Stimulated activated naive CD8-positive, alpha-beta T cell treated with anti-CD3 and anti-CD28 coated beads, Interleukin-15, Interleukin-2, amounts not matched to agents 100 U/mL and 50 U/mL, for 24 hours (primary cell): ENCODE data around the gene ST8SIA6.

Experiments
- ATAC-seq: fragments of 150-1000 bp; cut with Tn5 transposase; one replicate; pipeline ENCODE4 v1.10.0; 2021
- DNase-seq: peaks from one replicate; pipeline ENCODE4 v3.0.0; 2021

ST8SIA6 gene

GRCh38 chr10:17385066-17385465 is 69.3 kb downstream of the ST8SIA6 start:
- DNase-seq (no peak), ATAC-seq (no peak)

- ATAC-seq, result no peak
- DNase-seq, result no peak
Measured at GRCh38 chr10:17383801-17384555, 70.4 kb downstream of the ST8SIA6 start.

GRCh38 chr10:17381502-17382142 is 72.8 kb downstream of the ST8SIA6 start:
- DNase-seq (no peak), ATAC-seq (no peak)

GRCh38 chr10:17380888-17381287 is 73.5 kb downstream of the ST8SIA6 start:
- DNase-seq (no peak), ATAC-seq (no peak)

- DNase-seq (no peak), ATAC-seq (no peak)
Measured at GRCh38 chr10:17380016-17380415, 74.4 kb downstream of the ST8SIA6 start.

- DNase-seq (no peak), ATAC-seq (no peak)
Measured at GRCh38 chr10:17379151-17379690, 75.2 kb downstream of the ST8SIA6 start.

GRCh38 chr10:17375936-17376584 is 78.3 kb downstream of the ST8SIA6 start:
- DNase-seq (peak; percentile 52), ATAC-seq (no peak)

- ATAC-seq, result peak; percentile 46
Measured at GRCh38 chr10:17368708-17369272, 85.6 kb downstream of the ST8SIA6 start.

GRCh38 chr10:17366705-17367104 is 87.7 kb downstream of the ST8SIA6 start:
- ATAC-seq, result no peak
- DNase-seq, result no peak

More at GRCh38 chr10:17368708-17369272, 85.6 kb downstream of the ST8SIA6 start:
- no peak for DNase-seq

GRCh38 chr10:17365402-17365801 is 89.0 kb downstream of the ST8SIA6 start:
- DNase-seq (no peak), ATAC-seq (no peak)

- DNase-seq, result no peak
- ATAC-seq, result no peak
Measured at GRCh38 chr10:17358461-17358860, 95.9 kb downstream of the ST8SIA6 start.

- DNase-seq, result no peak
Measured at GRCh38 chr10:17357781-17358180, 96.6 kb downstream of the ST8SIA6 start.

GRCh38 chr10:17356820-17357219 is 97.6 kb downstream of the ST8SIA6 start:
- ATAC-seq, result no peak

More at GRCh38 chr10:17357781-17358180, 96.6 kb downstream of the ST8SIA6 start:
- no peak for ATAC-seq

GRCh38 chr10:17354781-17355180 is 99.6 kb downstream of the ST8SIA6 start:
- ATAC-seq (no peak), DNase-seq (no peak)

More at GRCh38 chr10:17356820-17357219, 97.6 kb downstream of the ST8SIA6 start:
- no peak for DNase-seq

GRCh38 chr10:17353568-17354300 is 100.7 kb downstream of the ST8SIA6 start:
- ATAC-seq (no peak), DNase-seq (no peak)

- DNase-seq (no peak), ATAC-seq (no peak)
Measured at GRCh38 chr10:17352583-17352982, 101.8 kb downstream of the ST8SIA6 start.

- no peak for DNase-seq
- ATAC-seq, result no peak
Measured at GRCh38 chr10:17351506-17351905, 102.9 kb downstream of the ST8SIA6 start.

- no peak for DNase-seq
- ATAC-seq, result no peak
Measured at GRCh38 chr10:17349717-17350116, 104.7 kb downstream of the ST8SIA6 start.

GRCh38 chr10:17348501-17349349 is 105.7 kb downstream of the ST8SIA6 start:
- ATAC-seq (no peak), DNase-seq (no peak)

GRCh38 chr10:17348011-17348500 is 106.3 kb downstream of the ST8SIA6 start:
- no peak for ATAC-seq
- no peak for DNase-seq

- DNase-seq, result no peak
- no peak for ATAC-seq
Measured at GRCh38 chr10:17344206-17344605, 110.2 kb downstream of the ST8SIA6 start.
